Stimulated activated CD4-positive, alpha-beta T cell treated with anti-CD3 and anti-CD28 coated beads, TNF-alpha, amount 100 ng/mL, for 1 hour (primary cell): ENCODE data around the gene COL7A1.

Experiments
- DNase-seq, 3 donors: peaks; one replicate each; pipeline ENCODE4 v3.0.0-alpha.2; 2020; ENCODE audit warnings: low read depth in 3 of 3, low spot score in 1 of 3

The COL7A1 gene

DNA sequence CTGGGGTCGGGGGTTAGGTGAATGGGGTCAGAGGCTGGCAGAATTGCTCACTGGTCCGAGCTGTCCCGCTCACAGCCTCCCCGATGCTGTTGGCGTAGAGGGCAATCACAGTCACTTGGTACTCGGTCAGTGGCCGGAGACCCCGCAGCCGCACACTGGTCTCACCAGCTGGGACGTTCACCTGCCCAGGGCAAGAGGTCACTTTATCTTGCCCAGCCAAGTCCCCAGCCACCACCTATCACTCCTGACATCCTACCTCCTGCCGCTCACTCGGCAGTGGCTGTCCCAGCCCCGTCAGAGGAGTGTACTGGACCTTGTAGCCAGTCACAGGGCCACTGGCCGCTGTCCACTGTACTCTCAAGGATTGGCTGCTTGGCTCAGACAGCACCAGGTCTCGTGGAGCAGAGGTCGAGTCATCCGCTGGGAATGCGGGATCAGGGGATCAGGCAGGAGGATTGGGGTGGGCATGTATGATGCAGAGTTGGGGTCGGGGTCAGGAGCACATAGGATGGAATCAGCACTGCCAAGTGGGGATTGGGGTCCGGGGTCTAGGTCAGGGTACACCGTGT lies 2.5 kb downstream of the COL7A1 start:
- no peak for DNase-seq

DNA sequence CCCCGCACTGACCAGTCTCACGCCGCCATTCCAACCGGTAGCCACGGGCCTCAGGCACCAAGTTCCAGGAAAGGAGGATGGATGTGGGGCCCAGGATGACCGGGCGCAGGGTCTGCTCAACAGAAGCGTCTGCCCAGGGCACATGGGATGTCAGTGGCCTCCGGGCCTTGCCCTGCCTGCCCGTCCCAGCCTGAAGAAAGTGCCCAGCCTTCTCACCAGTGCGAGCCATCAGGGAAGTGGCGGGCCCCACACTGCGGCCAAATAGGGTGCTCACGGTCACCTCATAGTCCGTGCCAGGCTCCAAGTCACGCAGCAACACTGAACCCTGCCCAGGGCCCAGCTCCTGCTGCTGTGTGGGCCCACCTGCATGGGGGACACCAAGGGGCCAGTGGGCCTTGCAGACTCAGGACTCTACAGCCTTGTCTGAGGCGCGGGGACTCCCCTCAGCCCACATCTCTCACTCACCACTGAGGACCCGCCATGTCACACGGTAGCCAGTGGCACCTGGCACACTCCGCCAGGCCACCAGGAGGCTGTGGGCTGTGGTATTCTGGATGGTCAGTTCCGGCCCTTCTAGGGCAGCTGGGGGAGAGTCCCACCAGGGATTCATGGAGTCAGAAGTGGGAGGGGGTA lies 3.1 kb downstream of the COL7A1 start:
- no peak for DNase-seq

DNA sequence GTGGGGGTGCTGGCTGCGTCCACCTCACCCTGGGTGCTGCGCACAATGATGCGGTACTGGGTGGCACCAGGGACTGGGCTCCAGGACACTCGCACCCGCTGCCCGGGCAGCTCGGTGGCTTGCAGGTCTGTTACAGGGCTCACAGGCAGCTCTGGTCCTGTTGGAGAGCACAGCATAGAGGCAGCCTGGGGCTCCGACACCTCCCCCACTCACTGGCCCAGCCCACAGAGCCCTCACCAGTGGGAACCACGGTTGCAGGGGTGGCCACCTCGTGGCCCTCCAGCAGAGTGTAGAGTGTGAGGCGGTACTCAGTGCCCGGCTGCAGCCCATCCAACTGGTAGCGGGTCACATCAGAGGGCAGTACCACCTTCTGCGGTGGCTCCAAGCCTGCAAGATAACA lies 3.7 kb downstream of the COL7A1 start:
- no peak for DNase-seq

DNA sequence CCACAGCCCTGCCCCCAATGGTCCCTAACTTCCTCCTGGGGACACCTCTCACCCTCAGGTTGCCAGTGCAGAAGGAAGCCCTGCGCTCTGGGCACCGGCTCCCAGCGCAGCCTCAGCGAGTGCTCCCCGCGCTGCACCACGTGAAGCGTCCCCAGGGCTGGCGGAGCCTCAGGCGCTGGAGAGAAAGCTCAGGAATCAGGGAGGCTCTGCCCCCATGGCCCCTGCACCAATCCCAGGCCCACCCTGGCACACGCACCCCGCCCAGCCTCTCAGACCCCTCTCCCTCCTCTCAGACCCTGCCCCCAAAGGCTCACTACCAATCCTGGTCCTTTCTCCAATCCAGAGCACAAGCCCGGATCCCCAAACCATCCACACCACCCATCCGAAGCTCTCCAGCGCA lies 6.9 kb downstream of the COL7A1 start:
- no peak for DNase-seq

DNA sequence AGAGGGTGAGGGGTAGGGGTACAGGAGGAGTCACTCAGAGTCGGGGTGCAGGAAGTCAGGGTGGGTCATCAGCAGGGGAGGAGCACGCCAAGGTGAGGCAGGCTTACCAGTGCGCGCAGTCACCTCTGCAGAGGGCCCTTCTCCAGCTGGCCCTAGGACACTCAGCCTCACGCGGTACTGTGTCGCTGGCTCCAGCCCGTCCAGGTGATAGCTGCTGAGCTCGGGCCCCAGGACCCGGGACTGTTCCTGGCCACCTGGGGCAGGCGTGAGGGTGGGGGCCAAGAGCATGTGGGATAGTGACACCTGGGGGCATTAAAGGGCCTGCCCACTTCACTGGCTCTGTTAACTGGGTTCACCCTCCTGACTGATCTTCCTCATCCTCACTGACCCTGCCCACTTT lies 7.4 kb downstream of the COL7A1 start:
- no peak for DNase-seq

DNA sequence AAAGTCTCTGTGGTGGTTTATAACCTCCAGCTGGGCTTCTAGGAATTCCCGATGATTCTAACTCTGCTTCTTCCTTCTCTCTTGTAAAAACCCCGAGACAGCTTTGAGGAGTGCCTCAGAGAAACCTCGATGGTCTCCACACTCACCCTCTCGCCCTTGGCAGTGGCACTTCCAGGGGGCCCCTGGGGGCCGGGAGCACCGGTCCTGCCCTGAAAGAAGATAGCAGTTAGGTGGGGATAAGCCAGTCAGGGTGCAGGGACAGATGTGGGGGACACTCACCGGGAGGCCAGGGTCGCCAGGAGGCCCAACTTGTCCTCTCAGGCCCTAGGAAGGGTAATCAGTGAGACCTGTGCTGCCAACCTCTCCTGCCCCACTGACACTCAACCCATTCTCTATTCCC lies 9.7 kb downstream of the COL7A1 start:
- DNase-seq: no peak

DNA sequence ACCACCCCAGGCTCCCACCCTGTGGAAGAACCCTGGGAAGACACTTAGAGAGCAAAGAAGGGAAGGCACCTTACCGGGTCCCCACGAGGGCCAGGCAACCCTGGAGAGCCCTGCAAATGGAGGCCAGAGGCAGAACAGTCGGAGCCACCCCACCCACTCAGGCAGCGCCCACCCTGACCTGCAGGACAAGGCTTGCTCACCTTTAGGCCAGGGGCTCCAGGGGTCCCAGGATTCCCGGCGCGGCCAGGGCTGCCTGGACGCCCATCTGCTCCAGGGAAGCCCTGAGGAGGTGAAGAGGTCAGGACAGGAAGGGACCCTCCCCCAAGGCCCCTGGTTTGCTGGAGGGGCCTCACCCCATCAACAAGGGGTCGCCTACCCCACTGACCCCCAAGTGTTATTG lies 10.3 kb downstream of the COL7A1 start:
- DNase-seq: no peak

DNA sequence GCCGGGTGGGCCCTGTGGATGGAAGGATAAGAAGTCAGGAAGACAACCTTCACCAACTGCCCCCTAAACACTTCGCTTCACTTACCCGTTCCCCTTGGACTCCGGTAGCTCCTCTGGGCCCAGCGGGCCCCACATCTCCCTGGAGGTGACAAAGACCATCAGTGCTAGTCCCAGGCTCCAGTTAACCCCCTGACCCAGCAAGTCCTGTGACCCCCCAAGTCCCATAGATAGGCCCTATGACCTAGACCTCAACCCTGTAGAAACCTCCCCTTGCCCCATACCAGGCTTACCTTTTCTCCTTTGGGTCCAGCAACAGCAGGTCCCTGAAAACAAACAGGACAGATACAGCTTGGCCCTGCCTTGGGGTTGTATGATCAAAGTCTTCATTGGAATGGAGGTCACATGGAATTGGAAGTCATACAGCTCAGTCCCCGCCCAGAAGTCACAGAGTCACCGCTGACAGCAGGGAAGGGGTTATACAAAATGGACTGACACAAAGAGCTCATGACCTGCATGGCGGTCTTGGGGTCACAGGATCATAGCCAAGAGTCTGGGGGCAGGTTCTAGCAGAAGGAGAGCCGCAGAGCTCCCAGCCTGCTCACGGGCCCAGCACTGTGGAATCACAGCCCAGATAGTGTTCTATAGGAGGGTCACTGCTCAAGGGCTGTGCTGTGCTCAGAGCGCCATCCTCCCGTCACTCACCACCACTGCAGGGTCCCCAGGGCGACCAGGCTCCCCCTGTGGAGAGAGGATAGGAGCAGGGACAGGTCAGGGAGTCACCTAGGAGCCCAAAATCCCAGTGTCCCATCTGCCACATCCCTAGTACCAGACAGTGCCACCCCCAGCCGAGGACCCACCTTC lies 13.3 kb downstream of the COL7A1 start:
- no peak for DNase-seq

DNA sequence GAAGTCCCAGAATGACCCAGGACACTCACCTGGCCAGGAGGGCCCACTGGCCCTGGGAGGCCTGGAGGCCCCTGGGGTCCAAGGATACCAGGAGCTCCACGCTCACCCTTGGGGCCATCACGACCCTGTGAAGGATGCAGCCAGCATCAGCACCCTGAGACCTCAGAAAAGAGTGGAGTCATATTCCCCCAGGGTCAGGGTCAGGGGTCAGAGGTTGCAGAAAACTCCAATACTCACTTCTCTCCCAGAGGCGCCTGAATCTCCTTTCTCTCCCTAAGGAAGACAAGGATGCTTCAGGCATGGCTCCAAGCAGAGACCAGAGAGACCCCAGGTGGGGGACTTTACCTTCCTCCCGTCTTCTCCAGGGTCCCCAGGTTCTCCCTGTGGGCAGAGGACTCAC lies 18.5 kb downstream of the COL7A1 start:
- no peak for DNase-seq

DNA sequence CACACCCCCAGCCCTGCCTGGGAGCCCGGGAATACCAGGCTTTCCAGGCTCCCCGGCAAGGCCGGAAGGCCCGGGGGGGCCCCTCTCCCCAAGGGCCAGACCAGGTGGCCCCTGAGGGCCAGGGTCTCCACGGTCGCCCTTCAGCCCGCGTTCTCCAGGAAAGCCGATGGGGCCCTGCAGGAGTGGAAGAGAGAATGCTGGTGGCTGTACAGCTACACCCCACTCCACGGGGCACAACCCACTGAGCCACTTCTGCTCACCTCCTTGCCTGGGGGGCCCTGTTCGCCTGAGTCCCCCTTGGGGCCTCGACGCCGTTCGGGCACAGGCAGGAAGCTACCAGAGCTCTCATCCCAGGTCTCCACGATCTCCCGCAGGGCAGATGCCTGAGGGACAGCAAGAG lies 19.8 kb downstream of the COL7A1 start:
- DNase-seq: no peak

DNA sequence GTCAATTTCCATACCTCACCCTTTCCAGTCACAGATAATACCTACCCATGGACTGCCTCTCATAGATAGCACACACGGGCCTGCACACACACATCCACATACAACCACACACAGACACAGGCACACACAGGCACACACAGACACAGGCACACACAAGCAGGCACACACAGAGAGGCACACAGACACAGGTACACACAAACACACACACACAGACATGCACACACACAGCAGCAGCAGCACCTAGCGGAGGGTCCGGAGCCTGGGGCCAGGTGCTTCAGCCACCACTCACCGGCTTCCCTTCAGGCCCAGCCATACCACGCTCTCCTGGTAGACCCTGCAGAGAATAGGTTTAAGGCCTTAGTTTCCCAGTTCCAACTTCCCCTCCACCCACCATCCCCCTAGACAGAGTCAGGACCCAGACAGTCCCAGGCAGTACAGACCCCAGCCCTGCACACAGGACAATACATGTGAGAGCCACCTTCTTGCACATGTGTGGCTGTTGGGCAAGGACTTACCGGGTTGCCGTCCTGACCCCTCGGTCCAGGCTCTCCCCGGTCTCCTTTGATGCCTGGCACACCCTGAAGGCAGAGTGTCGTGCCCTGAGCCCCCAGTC lies 21.1 kb downstream of the COL7A1 start:
- DNase-seq: no peak

DNA sequence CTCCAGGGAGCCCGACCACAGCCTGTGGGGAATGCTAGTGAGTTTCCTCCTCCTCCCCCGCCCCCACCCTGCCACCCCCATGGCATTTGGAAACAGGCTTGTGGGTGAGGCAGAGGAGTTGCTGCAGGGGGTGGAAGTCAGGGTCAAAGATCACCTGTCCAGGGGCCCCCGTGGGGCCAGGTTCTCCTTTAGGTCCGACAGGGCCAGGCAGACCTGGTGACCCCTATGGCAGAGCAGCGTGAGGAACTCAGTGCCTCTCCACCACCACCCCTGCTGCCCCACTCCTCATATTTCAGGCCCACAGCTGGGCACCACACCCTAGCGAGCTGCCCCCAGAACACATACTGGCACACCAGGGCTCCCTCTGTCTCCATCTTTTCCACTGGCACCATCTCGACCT lies 22.6 kb downstream of the COL7A1 start:
- DNase-seq: no peak

DNA sequence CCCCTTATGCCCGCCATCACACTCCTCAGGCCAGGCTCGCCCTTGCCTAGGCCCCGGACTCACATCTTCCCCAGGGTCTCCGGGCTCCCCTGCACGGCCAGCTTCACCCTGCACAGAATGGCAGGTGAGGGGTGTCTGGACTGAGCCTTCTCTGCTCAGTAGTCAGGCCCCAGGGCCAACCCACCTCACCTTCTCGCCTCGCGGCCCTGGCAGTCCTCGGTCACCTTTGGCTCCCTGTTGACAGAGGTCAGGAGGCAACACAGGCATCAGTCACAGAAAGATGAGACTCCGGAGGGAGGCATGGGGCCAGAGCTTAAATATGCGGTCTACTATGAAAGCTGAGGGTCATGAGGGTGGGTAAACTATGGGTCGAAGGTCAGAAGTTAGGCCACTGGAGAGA lies 23.2 kb downstream of the COL7A1 start:
- DNase-seq: no peak

DNA sequence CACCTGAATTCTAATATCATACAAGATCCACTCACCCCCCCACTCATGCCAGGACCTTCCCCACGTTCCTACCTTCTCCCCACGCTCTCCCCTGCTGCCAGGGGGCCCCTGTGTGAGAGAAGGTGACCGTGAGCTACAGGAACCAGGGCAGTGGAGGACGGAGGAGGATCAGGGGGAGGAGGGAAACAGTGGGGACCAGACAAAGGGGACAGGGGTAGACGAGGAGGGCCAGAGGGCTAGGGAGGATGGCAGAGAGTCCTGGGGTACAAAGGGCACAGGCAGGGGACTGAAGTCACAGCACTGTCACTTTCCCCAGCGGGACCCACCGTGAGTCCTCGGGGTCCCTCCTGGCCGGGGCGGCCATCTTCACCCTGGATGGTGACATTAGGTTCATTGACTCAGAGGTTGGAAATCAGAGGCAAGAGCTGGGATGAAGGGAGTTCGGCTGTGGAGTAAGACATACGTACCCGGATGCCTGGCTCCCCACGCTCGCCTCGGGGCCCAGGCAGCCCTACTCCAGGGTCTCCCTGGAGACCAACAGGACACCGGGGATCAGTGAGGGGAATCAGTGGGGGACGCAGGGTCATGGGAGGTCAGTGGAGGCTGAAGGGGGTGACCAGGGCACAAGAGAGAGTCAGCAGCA lies 25.2 kb downstream of the COL7A1 start:
- DNase-seq: no peak

DNA sequence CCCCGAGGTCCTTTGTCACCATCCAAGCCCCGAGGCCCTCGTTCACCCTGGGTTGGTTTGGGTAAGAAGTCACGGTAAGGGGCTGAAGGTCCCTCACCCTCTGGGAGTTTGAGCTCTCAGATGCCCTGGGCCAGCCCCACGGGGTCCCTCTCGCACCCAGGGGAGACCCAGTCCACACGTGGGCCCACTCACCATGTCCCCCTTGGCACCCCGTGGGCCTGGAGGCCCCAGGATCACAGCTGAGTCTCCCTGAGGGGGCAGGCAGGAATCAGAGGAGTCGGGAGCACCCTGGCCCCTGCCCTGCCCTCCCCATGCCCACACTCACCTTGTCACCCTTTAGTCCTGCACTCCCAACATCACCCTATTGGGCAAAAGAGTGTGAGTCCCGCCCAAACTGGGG lies 25.7 kb downstream of the COL7A1 start:
- DNase-seq: no peak

DNA sequence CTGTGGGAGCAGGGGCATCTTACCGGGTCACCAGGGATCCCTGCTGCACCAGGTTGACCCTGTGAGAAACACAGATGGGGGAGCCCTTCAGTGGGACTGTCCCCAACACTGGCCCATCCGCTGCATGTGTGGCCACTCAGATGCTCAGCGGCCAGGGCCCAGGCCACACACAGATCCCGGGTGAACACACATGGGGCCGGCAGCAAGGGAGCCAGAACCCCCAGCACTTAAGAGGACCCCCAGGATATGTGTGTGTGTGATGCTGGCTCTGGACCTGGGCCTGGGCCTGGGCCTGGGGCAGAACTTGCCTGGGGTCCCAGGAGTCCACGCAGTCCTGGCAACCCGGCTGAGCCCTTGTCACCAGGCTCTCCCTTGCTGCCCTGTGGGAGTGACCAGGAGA lies 26.7 kb downstream of the COL7A1 start:
- DNase-seq: no peak

DNA sequence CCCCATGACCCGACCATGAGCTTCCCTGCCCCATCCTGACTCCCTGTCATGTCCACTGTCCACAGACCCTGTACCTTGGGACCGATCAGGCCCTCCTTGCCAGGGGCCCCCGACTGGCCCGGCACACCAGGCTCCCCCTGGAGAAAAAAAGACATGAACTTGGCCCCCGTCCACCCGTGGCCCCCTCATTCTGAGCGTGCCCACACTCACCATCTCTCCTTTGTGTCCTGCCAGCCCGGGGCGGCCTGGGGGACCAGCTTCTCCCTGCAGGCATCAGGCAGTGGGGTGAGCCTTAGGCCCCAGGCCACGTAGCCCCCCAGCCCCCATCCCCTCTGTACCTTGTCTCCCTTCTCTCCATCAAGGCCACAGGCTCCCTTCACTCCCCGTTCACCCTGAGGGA lies 27.6 kb downstream of the COL7A1 start:
- DNase-seq: no peak

DNA sequence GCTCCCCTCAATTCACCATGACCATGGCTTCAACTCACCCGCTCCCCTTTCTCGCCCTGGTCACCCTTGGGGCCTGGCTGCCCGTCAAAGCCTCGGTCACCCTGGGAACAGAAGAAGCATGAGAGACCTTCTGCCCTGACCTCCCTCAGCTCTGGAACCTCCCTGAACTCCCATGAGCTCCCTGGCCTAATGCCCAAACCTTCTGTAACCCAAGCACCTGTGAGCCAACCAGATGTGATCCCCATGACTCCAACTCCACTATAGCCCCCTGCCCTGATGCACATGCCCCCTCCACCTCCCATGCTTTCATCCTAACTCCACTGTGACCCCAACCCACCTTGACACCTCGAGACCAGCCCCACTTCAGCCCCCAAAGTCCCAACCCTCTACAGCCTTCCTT lies 28.0 kb downstream of the COL7A1 start:
- DNase-seq: no peak

DNA sequence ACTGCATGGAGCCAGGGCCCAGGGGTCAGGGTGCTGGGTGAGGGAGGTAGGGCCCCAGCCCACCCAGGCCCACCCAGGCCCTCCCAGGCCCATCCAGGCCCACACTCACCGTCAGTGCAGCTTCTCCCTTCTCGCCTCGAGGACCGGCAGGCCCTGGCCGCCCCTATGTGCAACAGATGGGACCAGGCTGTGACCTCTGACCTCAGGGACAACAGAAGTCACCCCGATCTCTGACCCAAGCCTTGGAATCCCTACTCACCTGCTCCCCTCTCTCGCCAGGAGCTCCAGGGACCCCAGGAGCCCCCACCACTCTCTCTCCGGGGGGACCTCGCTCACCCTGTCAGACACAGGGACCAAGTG lies 28.7 kb downstream of the COL7A1 start:
- no peak for DNase-seq

DNA sequence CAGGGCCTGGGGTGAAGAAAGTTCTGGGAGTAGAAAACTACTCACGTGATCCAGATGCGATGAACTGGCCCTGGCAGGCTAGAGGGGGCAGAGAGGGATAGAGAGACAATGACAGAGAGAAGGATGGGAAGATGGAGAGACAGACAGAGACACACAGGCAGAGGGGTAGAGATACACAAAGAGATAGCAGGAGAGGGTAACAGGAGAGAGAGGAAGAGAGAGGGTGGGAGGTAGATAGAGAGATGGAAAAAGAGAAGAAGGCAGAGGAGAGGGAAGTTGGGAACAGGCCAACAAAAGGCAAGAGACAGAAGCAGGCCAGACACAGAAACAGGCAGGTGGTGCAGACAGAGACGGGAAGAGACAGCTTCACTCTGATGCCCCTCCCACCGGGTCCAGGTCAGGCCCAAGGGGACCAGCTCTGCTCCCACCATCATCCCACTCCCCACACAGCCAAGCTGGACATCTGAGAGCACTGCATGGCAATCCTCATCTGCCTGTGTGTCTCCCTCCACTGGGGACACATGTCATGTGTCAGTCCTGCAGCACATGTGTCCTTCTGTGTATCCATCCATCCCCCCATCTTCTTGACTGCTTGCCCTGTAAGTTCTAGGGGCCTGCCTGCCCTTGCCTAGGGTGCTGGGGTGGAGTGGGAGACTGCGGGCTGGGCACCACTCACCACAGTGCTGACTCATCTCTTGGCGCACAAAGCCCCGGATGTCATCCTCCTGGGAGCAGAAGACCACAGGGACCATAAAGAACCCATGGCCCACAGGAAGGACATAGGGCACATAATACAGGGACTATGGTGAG lies 29.3 kb downstream of the COL7A1 start:
- DNase-seq: no peak

DNA sequence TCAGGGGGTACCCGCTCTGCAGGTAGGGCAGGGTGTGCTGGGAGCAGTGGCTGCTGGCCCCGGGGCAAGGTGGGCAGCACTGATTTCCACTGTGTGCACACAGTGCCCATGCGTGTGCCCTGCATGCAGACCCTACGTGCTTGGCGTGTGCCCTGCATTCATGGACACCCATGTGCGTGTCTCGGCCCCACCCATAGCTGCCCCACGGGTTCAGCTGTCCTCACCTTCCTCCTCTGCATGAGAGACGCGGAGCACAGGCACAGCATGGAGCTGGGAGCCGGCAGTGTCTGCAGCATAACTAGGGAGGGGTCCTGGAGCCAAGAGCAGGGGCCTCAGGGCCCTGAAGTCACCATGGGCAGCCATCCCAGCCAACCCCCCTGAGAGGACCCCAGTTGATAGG lies 29.9 kb downstream of the COL7A1 start:
- no peak for DNase-seq
